A549 (cell line): ENCODE results near the gene CNKSR2.

Source experiments
- BCL3 ChIP-seq: fragments of >200 bp; sonication (Bioruptor Twin); formaldehyde crosslinking; IDR thresholded peaks from 3 replicates; pipeline ENCODE4 v1.6.1; 2016
- CHD4 ChIP-seq: fragments of 200-600 bp; sonication (generic); IDR thresholded peaks from 2 replicates; pipeline ENCODE4 v1.6.1; 2016; ENCODE audit warnings: antibody characterized with exemption, mild to moderate bottlenecking, borderline replicate concordance
- CTCF ChIP-seq: fragments of >200 bp; sonication (Bioruptor Twin); formaldehyde crosslinking; IDR thresholded peaks from 3 replicates; pipeline ENCODE4 v1.5.1; 2016
- EP300 ChIP-seq, 2 experiments: fragments of >200 bp; sonication (Bioruptor Twin); formaldehyde crosslinking; IDR thresholded peaks; 2 replicates in 1 of 2; 3 replicates in 1 of 2; pipeline ENCODE4 v1.6.1; 2016 to 2017
- POLR2A ChIP-seq: IDR thresholded peaks from 2 replicates; pipeline ENCODE4 v1.6.1; 2012; ENCODE audit warnings: mild to moderate bottlenecking, low read length
- TF ChIP-seq, protein P1 (sequence below): IDR thresholded peaks from 2 replicates; pipeline ENCODE4 v1.6.1; 2012

DNA sequence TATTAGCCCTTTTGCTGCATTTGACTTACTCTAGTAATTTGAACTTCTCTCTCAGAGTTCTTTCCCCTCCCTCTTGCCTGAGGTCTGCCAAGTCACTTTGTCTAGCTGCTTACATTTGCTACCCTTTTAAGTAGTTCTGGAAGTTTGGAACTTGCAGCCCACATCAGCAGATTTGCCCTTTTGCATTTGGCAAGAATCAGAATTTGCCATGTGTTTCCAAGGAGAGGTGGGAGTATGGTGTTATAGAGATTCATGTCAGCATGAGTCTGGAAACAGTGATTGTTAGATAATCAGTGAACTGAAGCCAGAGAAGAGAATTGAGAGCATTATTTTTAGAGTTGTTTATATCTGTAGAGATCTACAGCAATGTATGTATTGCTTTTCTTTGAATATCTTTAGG is 231.8 kb downstream of the CNKSR2 start:
- no peak for TF ChIP-seq CTCF
- no peak for TF ChIP-seq EP300 (IDR thresholded peaks at IDR 0.05)
- no peak for TF ChIP-seq CHD4
- TF ChIP-seq POLR2A: no peak
- TF ChIP-seq, protein P1, sequence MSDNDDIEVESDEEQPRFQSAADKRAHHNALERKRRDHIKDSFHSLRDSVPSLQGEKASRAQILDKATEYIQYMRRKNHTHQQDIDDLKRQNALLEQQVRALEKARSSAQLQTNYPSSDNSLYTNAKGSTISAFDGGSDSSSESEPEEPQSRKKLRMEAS: no peak
- TF ChIP-seq BCL3: no peak
